K562 (cell line): Measurements from ENCODE around the gene ANKMY1. TPM values are rescaled to one million over a fixed set of nuclear protein-coding genes. Genes with fewer than 3 reads are reported as not detected.

Experiments
- BRCA1 ChIP-seq, 2 experiments: fragments of 450-650 bp in 1 of 2; sonication (generic) in 1 of 2; formaldehyde crosslinking in 1 of 2; IDR thresholded peaks; 2 replicates each; pipeline versions ENCODE4 v1.5.0 to v1.6.1; 2017 to 2020; ENCODE audit warnings: mild to moderate bottlenecking in 1 of 2, missing genetic modification reagents in 1 of 2
- BRF1 ChIP-seq: IDR thresholded peaks from 3 replicates; pipeline ENCODE4 v1.6.1; 2011; ENCODE audit warnings: borderline replicate concordance, mild to moderate bottlenecking; ENCODE audit not compliant: insufficient read length; ENCODE audit errors: extremely low read depth
- ETV5 ChIP-seq: sonication (generic); formaldehyde crosslinking; IDR thresholded peaks from 2 replicates; pipeline ENCODE4 v1.4.0; 2020; ENCODE audit warnings: low read depth, mild to moderate bottlenecking, missing genetic modification reagents
- FOXA3 ChIP-seq, 2 experiments: fragments of 450-650 bp in 1 of 2; sonication (generic) in 1 of 2; formaldehyde crosslinking; IDR thresholded peaks in 1 of 2; conservative IDR thresholded peaks in 1 of 2; 2 replicates each; pipeline versions ENCODE4 v1.4.0 to v1.8.0; 2020 to 2022; ENCODE audit warnings: mild to moderate bottlenecking in 2 of 2, missing genetic modification reagents in 1 of 2
- FOXK2 ChIP-seq, 2 experiments: fragments of 450-650 bp; IDR thresholded peaks in 1 of 2; conservative IDR thresholded peaks in 1 of 2; 2 replicates each; pipeline ENCODE4 v1.6.1; 2016; ENCODE audit warnings: low read depth in 2 of 2, mild to moderate bottlenecking in 1 of 2
- FOXM1 ChIP-seq, 2 experiments: fragments of 450-650 bp in 1 of 2; sonication (generic) in 1 of 2; formaldehyde crosslinking in 1 of 2; IDR thresholded peaks; 2 replicates each; pipeline versions ENCODE4 v1.6.1 to v1.9.0; 2017 to 2022; ENCODE audit warnings: low read depth in 2 of 2, mild to moderate bottlenecking in 2 of 2, missing genetic modification reagents in 1 of 2, moderate library complexity in 1 of 2
- MXI1 ChIP-seq: IDR thresholded peaks from 2 replicates; pipeline ENCODE4 v1.6.1; 2011; ENCODE audit warnings: low read depth, mild to moderate bottlenecking, improper control_type of control experiment, low read length
- NCOA6 ChIP-seq: fragments of 450-650 bp; IDR thresholded peaks from 2 replicates; pipeline ENCODE4 v1.6.1; 2017; ENCODE audit warnings: mild to moderate bottlenecking
- POLR3G ChIP-seq: IDR thresholded peaks from 2 replicates; pipeline ENCODE4 v1.6.1; 2011; ENCODE audit not compliant: insufficient read length, insufficient replicate concordance; ENCODE audit errors: extremely low read depth
- RFX1 ChIP-seq: fragments of 450-650 bp; IDR thresholded peaks from 2 replicates; pipeline ENCODE4 v1.6.1; 2016; ENCODE audit warnings: mild to moderate bottlenecking, moderate library complexity
- RUNX1 ChIP-seq: sonication (generic); IDR thresholded peaks from 2 replicates; pipeline ENCODE4 v1.6.1; 2016; ENCODE audit warnings: antibody characterized with exemption, low read depth
- SIX5 ChIP-seq, 2 experiments: IDR thresholded peaks; 2 replicates each; pipeline ENCODE4 v1.6.1; 2011; ENCODE audit warnings: low read length in 2 of 2, borderline replicate concordance in 1 of 2, low read depth in 1 of 2, mild to moderate bottlenecking in 1 of 2, moderate library complexity in 1 of 2; ENCODE audit not compliant: insufficient read depth in 1 of 2
- SMARCA4 ChIP-seq: fragments of 450-650 bp; IDR thresholded peaks from 2 replicates; pipeline ENCODE4 v1.6.1; 2016
- TFE3 ChIP-seq: fragments of 450-650 bp; formaldehyde crosslinking; IDR thresholded peaks from 2 replicates; pipeline ENCODE4 v1.4.0; 2020; ENCODE audit warnings: mild to moderate bottlenecking, mixed read lengths
- TGIF2 ChIP-seq: sonication (generic); formaldehyde crosslinking; IDR thresholded peaks from 2 replicates; pipeline ENCODE4 v1.8.1; 2022; ENCODE audit warnings: mild to moderate bottlenecking, missing genetic modification reagents, moderate library complexity
- ZBTB11 ChIP-seq, 3 experiments: fragments of 200-800 bp in 1 of 3; fragments of 250-450 bp in 1 of 3; fragments of 450-650 bp in 1 of 3; sonication (Bioruptor Pico) in 1 of 3; sonication (Bioruptor generic) in 1 of 3; formaldehyde crosslinking in 1 of 3; IDR thresholded peaks; 2 replicates each; pipeline versions ENCODE4 v1.6.1 to v1.8.0; 2016 to 2022; ENCODE audit warnings: mild to moderate bottlenecking in 2 of 3, missing genetic modification characterization in 2 of 3, missing compliant biosample characterization in 1 of 3, moderate library complexity in 1 of 3
- ZBTB34 ChIP-seq: fragments of 250-450 bp; sonication (Bioruptor Pico); IDR thresholded peaks from 2 replicates; pipeline ENCODE4 v1.8.0; 2021; ENCODE audit warnings: mild to moderate bottlenecking, moderate library complexity
- ZNF212 ChIP-seq: fragments of 450-650 bp; formaldehyde crosslinking; IDR thresholded peaks from 2 replicates; pipeline ENCODE4 v1.4.0; 2020; ENCODE audit warnings: mild to moderate bottlenecking
- ZNF24 ChIP-seq: fragments of 450-650 bp; IDR thresholded peaks from 2 replicates; pipeline ENCODE4 v1.6.1; 2016
- ZNF57 ChIP-seq: fragments of 450-650 bp; formaldehyde crosslinking; IDR thresholded peaks from 2 replicates; pipeline ENCODE4 v1.4.0; 2020; ENCODE audit warnings: mild to moderate bottlenecking, moderate library complexity
- ZNF778 ChIP-seq: fragments of 450-650 bp; formaldehyde crosslinking; IDR thresholded peaks from 2 replicates; pipeline ENCODE4 v1.4.0; 2020; ENCODE audit warnings: mild to moderate bottlenecking, moderate library complexity
- polyA plus RNA-seq, 8 experiments: library from polyadenylated mRNA; depleted of rRNA in 4 of 8; stranded (reverse) in 5 of 8; unstranded in 3 of 8; fragments of >200 nt; fragmentation: Nextera tagmentation in 2 of 8; fragmentation: Illumina TruSeq in 1 of 8; extraction: Ambion mirVana in 2 of 8; extraction: Trizol in 1 of 8; gene quantifications; 2 replicates each; pipeline versions ENCODE4 v1.2.1 to v1.2.3, GENCODE V29; 2011 to 2014; ENCODE audit warnings: inconsistent platforms in 1 of 8, missing spikeins in 1 of 8
- total RNA-seq, 7 experiments: library from RNA; depleted of rRNA in 6 of 7; stranded (reverse); fragments of >200 nt in 6 of 7; fragmentation: Illumina TruSeq in 2 of 7; extraction: Trizol in 2 of 7; gene quantifications; 2 replicates each; pipeline versions ENCODE4 v1.2.1 to v1.2.3, GENCODE V29; 2011 to 2021; ENCODE audit warnings: low replicate concordance in 1 of 7

ANKMY1 gene
- total and polyA plus RNA-seq, 9 of the 15 experiments (the other 6 are each of a cell fraction or from before 2014, with no cell fraction given) = 0.75 to 15.1 (median 11.7) TPM

- TF ChIP-seq TFE3 (CRISPR knock-in tag) (no peak), ZBTB34 (CRISPR knock-in tag) (no peak), FOXA3 (CRISPR knock-in tag; conservative IDR thresholded peaks at IDR 0.05 in 1 of 2, IDR thresholded peaks at IDR 0.05 in 1 of 2) (no peak), SIX5 (IDR thresholded peaks at IDR 0.05; ENCODE audit: borderline replicate concordance in 1 of 2, insufficient read depth in 1 of 2, low read depth in 1 of 2, low read length in 2 of 2) (no peak), BRF1 (no peak), ZNF778 (no peak), TGIF2 (CRISPR knock-in tag) (0 out of 2 replicates have a peak, but pooled peaks have one; percentile 25), ZNF212 (CRISPR knock-in tag) (no peak), POLR3G (no peak), NCOA6 (no peak), ZBTB11 (CRISPR knock-in tag; IDR thresholded peaks at IDR 0.05) (peak in 1 of 3 experiments; percentile 56; a peak in 1 of 6 replicates), ZNF24 (peak; percentile 9; the same call in 1 of the 2 replicates), RFX1 (no peak), RUNX1 (no peak), BRCA1 (IDR thresholded peaks at IDR 0.05) (no peak), BRCA1 (CRISPR knock-in tag; IDR thresholded peaks at IDR 0.05) (no peak), FOXM1 (IDR thresholded peaks at IDR 0.05; ENCODE audit: low read depth) (no peak), FOXM1 (CRISPR knock-in tag; IDR thresholded peaks at IDR 0.05; ENCODE audit: low read depth) (no peak), SMARCA4 (no peak), ETV5 (CRISPR knock-in tag) (no peak; the same call in 1 of the 2 replicates), ZNF57 (CRISPR knock-in tag) (no peak), MXI1 (no peak), FOXK2 (conservative IDR thresholded peaks at IDR 0.05 in 1 of 2, IDR thresholded peaks at IDR 0.05 in 1 of 2; ENCODE audit: low read depth in 2 of 2) (no peak)
Observed at GRCh38 chr2:240560480-240561324, 2.9 kb upstream of the ANKMY1 start (continued).
